GM10248 (cell line): ENCODE data around the gene HTR3C.
"Not testable (repeated sequence)": the region's sequence is repeated elsewhere in the genome, so short reads cannot be mapped to it uniquely, and the experiment has no call there.

Source experiments
- CTCF ChIA-PET: fragments of 300-600 bp; sonication (Branson Sonifier 250); formaldehyde crosslinking; extraction: SDS; loops from one replicate; lab custom pipeline; 2021; ENCODE audit warnings: antibody characterized with exemption; lab: Yijun Ruan, JAX
- POLR2A ChIA-PET: fragments of 350-650 bp; sonication (Branson Sonifier 250); formaldehyde crosslinking; extraction: SDS; loops from one replicate; lab custom pipeline; 2020; ENCODE audit warnings: antibody characterized with exemption; lab: Yijun Ruan, JAX
- DNase-seq: peaks from one replicate; pipeline ENCODE4 v3.0.0; 2012; ENCODE audit errors: extremely low spot score
- CTCF ChIP-seq: IDR thresholded peaks from 2 replicates; pipeline ENCODE4 v1.5.1; 2012; ENCODE audit warnings: mild to moderate bottlenecking, low read depth; ENCODE audit errors: extremely low read depth, missing control alignments, control extremely low read depth

The HTR3C gene

GRCh38 chr3:184068344-184068743 lies 15.5 kb downstream of the HTR3C start:
- no peak for DNase-seq
- TF ChIP-seq CTCF: no peak
- ChIA-PET POLR2A (no interaction called here), CTCF (interaction anchor here (1.2 to 2.6 kb wide), 2 partner anchors 10 to 149 kb away, joined by 3 to 6 read pairs; no protein-coding TSS in a partner anchor)

GRCh38 chr3:184071142-184071541 lies 18.3 kb downstream of the HTR3C start:
- DNase-seq, CTCF ChIA-PET, POLR2A ChIA-PET: not testable (repeated sequence)

- TF ChIP-seq CTCF: no peak
- no peak for DNase-seq
- ChIA-PET CTCF (no interaction called here), POLR2A (no interaction called here)
These were observed 20.8 kb downstream of the HTR3C start for GRCh38 chr3:184073621-184074020.

GRCh38 chr3:184075901-184076300 lies 23.1 kb downstream of the HTR3C start:
- DNase-seq: no peak
- TF ChIP-seq CTCF: no peak
- ChIA-PET POLR2A (no interaction called here), CTCF (interaction anchor here (1.2 kb wide), 1 partner anchor 11 kb away, joined by 3 read pairs; no protein-coding TSS in a partner anchor)

- ChIA-PET POLR2A (no interaction called here), CTCF (no interaction called here)
- DNase-seq: no peak
- TF ChIP-seq CTCF: no peak
These were observed 25.0 kb downstream of the HTR3C start for GRCh38 chr3:184077881-184078280.

- DNase-seq: no peak
- TF ChIP-seq CTCF: no peak
- CTCF ChIA-PET: no interaction called here
- POLR2A ChIA-PET: no interaction called here
These were observed 26.0 kb downstream of the HTR3C start for GRCh38 chr3:184078851-184079250.

- no peak for DNase-seq
- POLR2A ChIA-PET: no interaction called here
These were observed 28.4 kb downstream of the HTR3C start for GRCh38 chr3:184081116-184081830.

More at GRCh38 chr3:184081116-184081830, 28.4 kb downstream of the HTR3C start:
- TF ChIP-seq CTCF: no peak
- CTCF ChIA-PET: no interaction called here
